Measurements from ENCODE around the gene PKM.

The PKM gene

DNA sequence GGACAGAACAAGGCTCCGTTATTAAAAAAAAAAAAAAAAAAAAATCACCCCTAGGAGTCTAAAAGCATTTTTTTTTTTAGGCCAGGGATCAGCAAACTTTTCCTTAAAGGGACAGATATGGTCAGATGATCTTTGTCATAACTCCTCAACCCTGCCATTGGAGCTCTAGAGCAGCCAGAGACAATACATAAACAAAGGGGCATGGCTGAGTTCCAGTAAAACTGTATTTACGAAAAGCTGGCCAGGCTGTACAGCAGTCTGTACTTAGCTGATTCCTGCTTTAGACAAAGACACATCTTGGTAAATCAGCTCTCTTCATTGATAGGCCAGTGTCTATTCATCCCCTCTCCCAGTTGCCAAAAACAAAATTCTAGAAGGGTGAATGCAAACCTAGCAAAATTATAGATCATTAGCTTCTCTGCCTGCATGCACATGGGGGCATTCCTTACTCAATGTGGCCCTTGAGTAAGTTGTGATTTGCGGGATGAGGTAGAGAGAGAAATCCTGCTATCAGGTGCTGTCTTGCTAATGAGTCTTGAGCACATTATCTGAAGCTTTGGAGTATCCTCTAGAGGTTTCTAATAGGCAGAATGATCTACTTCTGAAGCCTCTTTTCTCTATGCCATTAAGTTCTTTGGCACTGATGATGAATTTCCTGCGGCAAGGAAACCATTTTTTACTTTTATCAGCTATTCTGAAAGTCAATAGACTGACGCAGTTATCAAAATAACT is 77.6 kb downstream of the PKM start:
- no peak for DNase-seq

Data from KG1 (cell line).